Ammon's horn (tissue), 1 donor: ENCODE data around the gene MEMO1.
"Not testable (repeated sequence)": the region's sequence is repeated elsewhere in the genome, so short reads cannot be mapped to it uniquely, and the experiment has no call there.

Experiments
- DNase-seq: peaks from one replicate; pipeline ENCODE4 v3.0.0-alpha.2; 2016; ENCODE audit warnings: low spot score

The MEMO1 gene

DNA sequence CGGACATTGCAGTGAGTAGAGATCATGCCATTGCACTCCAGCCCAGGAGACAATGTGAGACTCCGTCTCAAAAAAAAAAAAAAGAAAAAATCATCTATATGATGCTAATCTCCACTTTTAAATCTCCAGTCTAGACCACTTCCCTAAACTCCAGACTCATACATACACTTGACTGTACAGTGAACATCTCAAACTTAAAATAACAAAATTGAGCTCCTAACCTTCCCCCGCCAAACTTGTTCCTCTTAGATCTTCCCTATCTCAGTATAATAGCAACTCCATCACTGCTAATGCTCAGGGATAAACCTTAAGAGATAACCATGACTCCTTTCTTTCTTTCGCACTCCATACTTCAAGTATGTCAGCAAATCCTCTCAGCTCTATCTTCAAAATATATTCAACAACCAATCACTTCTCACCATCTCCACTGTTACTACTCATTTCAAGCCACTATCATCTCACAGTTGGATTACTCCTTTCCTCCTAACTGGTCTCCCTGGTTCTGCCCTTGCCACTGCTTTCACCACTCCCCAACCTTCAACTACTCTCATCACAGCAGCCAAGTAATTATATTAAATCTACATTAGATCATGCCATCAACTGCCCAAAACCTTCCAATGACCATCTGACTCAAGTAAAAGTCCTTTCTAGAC is 12.0 kb downstream of the MEMO1 start:
- DNase-seq = no peak

- no peak for DNase-seq
These were observed 13.2 kb downstream of the MEMO1 start for GRCh38 chr2:31997653-31998052.

GRCh38 chr2:31996571-31997150 is 14.1 kb downstream of the MEMO1 start:
- DNase-seq = no peak

DNA sequence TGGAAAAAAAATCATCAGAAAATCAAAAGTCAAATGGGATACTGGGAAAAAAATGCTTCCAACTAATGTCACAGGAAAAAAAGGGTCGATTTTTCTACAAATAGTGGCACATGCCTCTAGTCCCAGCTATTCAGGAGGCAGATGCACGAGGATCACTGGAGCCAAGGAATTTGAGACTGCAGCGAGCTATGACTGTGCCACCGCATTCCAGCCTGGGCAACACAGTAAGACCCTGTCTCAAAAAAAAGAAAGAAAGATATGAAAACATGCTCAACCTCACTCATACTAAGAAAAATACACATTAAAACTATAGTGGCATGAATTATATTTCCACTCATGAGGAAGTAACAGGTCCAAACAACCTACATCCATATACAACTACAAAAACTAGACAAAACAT is 17.9 kb downstream of the MEMO1 start:
- no peak for DNase-seq

- DNase-seq = no peak
These were observed 18.7 kb downstream of the MEMO1 start for GRCh38 chr2:31992025-31992579.

- no peak for DNase-seq
These were observed 20.9 kb downstream of the MEMO1 start for GRCh38 chr2:31989946-31990345.

DNA sequence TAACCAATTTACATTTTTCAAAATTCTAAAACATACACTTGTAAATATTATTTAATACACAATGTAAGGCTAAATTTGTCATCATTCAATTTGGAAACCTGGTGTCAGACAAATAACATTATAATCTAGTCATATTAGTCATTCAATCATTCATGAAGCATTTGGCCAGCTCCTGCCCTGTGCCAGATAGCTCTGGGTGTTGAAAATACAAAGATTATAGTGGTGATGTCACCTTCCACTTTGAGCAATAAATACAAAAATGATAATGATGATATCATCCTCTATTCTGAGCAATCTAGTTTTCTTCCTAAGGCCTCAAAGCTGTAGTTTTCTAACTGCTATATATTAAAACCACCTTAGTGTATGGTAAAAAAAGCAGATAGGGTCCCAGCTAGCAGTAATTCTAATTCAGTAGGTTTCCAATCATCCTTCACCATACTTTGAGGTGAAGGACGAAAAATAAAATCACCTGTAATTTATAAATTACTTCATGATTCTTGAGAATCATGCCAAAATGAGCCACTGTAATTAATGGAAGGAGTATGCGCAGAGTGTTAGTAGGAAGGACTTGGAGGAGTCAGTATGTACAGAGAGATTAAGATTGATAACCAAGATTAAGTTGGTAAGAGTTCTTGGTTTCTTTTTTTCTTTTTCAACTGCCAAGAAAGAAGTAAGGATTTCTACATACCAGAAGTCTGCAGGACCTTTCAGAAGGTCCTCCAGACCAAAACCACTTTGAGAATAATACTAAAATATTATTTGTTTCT is 23.2 kb downstream of the MEMO1 start:
- peak; percentile 31 for DNase-seq

- DNase-seq = no peak
These were observed 23.9 kb downstream of the MEMO1 start for GRCh38 chr2:31986906-31987305.

DNA sequence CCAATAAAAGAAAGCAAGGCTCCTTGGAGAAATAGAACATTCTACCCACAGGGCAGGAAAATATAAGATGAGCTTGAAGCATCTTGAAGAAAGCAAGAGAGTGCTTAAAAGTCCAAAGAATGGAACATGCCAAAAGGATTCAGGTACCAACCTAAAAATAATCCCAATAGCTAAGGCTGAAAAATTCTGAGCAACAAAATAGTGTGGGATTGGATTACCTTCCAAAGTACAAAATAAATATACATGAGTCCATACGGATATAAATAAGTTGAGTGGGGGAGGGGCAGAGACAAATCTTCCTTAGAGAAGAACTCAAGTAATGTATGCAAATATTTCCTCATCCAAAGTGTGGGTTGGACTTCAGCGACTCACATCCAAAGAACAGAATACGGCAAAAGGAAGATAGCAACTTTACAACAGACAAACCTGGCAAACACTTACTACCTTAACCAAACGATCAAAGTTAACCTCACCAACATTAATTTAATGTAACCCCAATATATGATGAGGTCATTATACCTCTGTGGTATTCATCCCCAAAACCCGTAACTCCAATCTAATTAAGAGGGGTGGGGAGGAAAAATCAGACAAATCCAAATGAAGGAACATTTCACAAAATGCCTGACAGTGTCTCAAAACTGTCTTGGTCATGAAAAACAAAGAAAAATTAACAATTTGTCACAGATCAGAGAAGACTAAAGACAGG is 26.9 kb downstream of the MEMO1 start:
- DNase-seq = no peak

GRCh38 chr2:31980674-31981356 is 30.0 kb downstream of the MEMO1 start:
- DNase-seq = peak; percentile 36

- DNase-seq = no peak
These were observed 30.9 kb downstream of the MEMO1 start for GRCh38 chr2:31979956-31980355.

GRCh38 chr2:31979018-31979417 is 31.8 kb downstream of the MEMO1 start:
- DNase-seq = no peak

DNA sequence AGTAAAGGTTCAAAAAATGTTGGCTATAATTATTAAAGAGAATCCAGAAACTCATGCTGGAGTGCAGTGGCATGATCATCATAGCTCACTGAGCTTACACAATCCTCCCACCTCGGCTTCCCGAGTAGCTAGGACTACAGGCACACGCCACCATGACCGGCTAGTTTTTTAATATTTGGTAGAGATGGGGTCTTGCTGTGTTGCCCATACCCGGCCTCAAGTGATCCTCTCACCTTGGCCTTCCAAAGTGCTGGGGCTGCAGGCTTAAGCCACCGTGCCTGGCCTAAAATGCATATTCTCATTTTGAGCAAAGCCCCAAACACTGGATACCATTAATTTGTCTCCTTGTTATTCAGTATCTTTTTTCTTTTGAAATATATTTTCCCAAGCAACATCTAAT is 32.4 kb downstream of the MEMO1 start:
- DNase-seq = no peak

DNA sequence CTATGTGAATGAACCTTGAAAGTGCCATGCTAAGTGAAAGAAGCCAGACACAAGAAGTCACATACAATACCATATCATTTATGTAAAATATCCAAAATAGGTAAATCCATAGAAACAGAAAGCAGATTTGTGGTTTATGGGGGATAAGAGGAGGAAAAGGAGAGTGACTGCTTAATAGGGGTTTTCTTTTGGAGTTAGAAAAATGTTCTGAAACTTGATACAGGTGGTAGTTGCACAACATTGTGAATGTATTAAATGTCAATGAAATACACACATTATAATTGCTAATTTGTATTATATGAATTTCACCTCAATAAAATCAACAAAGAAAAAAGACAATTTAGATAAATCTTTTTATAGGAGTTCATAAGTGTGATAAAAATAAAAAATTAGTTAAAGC is 37.1 kb downstream of the MEMO1 start:
- DNase-seq = no peak

GRCh38 chr2:31972059-31972458 is 38.7 kb downstream of the MEMO1 start:
- no peak for DNase-seq

GRCh38 chr2:31969178-31969577 is 41.6 kb downstream of the MEMO1 start:
- DNase-seq = no peak

GRCh38 chr2:31967790-31968189 is 43.0 kb downstream of the MEMO1 start:
- no peak for DNase-seq

GRCh38 chr2:31966402-31966801 is 44.4 kb downstream of the MEMO1 start:
- DNase-seq = not testable (repeated sequence)

DNA sequence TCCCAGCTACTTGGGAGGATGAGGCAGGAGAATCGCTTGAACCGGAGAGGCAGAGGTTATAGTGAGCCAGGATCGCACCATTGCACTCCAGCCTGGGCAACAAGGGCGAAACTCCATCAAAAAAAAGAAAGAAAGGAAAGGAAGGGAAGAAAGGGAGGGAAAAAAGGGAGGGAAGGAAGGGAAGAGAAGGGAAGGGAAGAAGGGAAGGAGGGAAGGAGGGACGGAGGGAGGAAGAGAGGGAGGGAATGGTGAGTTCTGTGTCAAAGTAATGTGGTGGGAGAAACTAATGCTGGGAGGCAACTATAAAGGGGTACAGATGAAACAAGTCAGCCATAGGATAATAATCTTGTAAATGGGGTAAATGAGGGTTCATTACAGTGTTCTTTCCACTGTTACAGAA is 45.7 kb downstream of the MEMO1 start:
- DNase-seq = no peak

DNA sequence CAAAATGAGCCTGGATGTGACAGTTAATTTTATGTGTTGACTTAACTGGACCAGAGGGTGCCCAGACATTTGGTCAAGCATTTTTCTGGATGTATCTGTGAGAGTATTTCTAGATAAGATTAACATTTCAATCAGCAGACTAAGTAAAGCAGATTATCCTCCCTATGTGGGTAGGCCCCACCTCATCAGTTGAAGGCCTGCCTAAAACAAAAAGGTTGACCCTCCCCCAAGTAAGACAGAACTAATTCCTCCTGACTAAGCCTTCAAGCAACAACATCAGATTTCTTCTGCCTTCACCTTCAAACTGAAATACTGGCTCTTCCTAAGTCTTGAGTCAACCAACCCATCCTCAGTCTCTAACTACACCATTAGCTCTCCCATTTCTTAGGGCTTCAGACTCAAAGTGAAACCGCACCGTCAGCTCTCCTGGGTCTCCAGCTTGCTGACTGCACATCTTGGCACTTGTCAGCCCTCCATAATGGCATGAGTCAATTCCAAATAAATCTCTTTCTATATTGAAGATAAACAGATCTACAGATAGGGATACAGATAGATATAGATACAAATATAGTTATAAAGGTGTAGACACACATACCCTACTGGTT is 47.9 kb downstream of the MEMO1 start:
- DNase-seq = peak; percentile 8

DNA sequence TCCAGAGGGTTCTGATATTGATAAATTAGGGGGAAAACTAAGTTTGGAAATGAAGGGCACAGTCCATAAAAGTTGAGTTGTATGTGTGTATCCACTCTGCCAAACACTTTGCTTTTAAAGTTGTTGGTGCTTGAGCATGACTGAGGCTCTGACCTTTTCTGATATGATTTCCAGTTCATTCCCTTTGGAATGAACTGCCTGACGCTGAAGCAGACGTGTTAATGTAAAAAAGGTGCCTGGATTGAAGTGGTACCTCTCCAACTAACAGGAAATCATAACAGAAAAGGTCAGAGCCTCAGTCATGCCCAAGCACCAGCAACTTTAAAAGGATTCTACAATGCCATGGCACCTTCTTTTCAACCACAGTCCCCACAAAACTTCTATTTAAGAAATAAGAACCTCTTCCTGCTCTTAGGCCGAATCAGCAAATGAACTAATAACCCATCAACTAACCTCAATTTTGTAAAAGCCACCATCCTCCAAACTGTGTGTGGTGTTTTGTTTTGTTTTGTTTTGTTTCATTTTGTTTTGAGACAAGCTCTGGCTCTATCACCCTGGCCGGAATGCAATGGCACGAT is 52.6 kb downstream of the MEMO1 start:
- DNase-seq = no peak
